Muscle of arm (tissue), 12 donors: ENCODE measurements around the gene UBA3. TPM values are rescaled to one million over a fixed set of nuclear protein-coding genes. Genes with fewer than 3 reads are reported as not detected.

ENCODE experiments used
- DNase-seq: peaks from one replicate; pipeline ENCODE4 v3.0.0-alpha.2; 2013
- polyA plus RNA-seq, 12 donors: library from polyadenylated mRNA; unstranded; fragments of 120-200 nt; gene quantifications; one replicate each; pipeline ENCODE4 v1.2.1, GENCODE V29; 2013; ENCODE audit not compliant: insufficient read length in 12 of 12

The UBA3 gene
- polyA plus RNA-seq, 12 donors, result 37.4 to 71.6 (median 54.2) TPM; not detected in 1

- no peak for DNase-seq
Measured at GRCh38 chr3:69104586-69104985, 24.4 kb upstream of the UBA3 start.

- DNase-seq, result no peak
Measured at GRCh38 chr3:69103123-69103522, 23.0 kb upstream of the UBA3 start.

GRCh38 chr3:69102384-69102783 is 22.2 kb upstream of the UBA3 start:
- no peak for DNase-seq

- no peak for DNase-seq
Measured at GRCh38 chr3:69099576-69099975, 19.4 kb upstream of the UBA3 start.

- DNase-seq, result no peak
Measured at GRCh38 chr3:69097407-69098086, 17.4 kb upstream of the UBA3 start.

- no peak for DNase-seq
Measured at GRCh38 chr3:69096299-69096698, 16.1 kb upstream of the UBA3 start.

GRCh38 chr3:69095636-69096035 is 15.5 kb upstream of the UBA3 start:
- DNase-seq, result no peak

GRCh38 chr3:69094467-69095205 is 14.5 kb upstream of the UBA3 start:
- no peak for DNase-seq

- no peak for DNase-seq
Measured at GRCh38 chr3:69092030-69092516, 11.9 kb upstream of the UBA3 start.

- no peak for DNase-seq
Measured at GRCh38 chr3:69091389-69092029, 11.3 kb upstream of the UBA3 start.

- no peak for DNase-seq
Measured at GRCh38 chr3:69090021-69090420, 9.9 kb upstream of the UBA3 start.

- no peak for DNase-seq
Measured at GRCh38 chr3:69088063-69088462, 7.9 kb upstream of the UBA3 start.

- DNase-seq, result no peak
Measured at GRCh38 chr3:69087030-69087791, 7.0 kb upstream of the UBA3 start.

- DNase-seq, result peak; percentile 68
Measured at GRCh38 chr3:69085833-69086722, 5.9 kb upstream of the UBA3 start.

GRCh38 chr3:69085168-69085832 is 5.1 kb upstream of the UBA3 start:
- no peak for DNase-seq

GRCh38 chr3:69084326-69085167 is 4.4 kb upstream of the UBA3 start, which contains the start of gene ARL6IP5:
TSS of gene ARL6IP5 (plus strand) at chr3:69084937. CDS start at chr3:69085048, 111 bp downstream.
- DNase-seq, result peak; percentile 96

GRCh38 chr3:69082805-69083204 is 2.6 kb upstream of the UBA3 start:
- no peak for DNase-seq

GRCh38 chr3:69082361-69082760 is 2.2 kb upstream of the UBA3 start:
- DNase-seq, result no peak

GRCh38 chr3:69081583-69082262 is 1.6 kb upstream of the UBA3 start:
- no peak for DNase-seq
